GM06990 (cell line): ENCODE results near the gene WDR13.

Experiments
- DNase-seq: peaks from one replicate; pipeline ENCODE4 v3.0.0-alpha.2; 2011; ENCODE audit not compliant: insufficient read length; ENCODE audit errors: extremely low read depth
- H3K27me3 ChIP-seq: replicated peaks from 2 replicates; pipeline ENCODE4 v1.6.0; 2011; ENCODE audit warnings: low read length; ENCODE audit not compliant: control insufficient read depth, insufficient read depth
- H3K36me3 ChIP-seq: 2 replicates; pipeline ENCODE4 v1.5.1; 2011; ENCODE audit warnings: low read length; ENCODE audit not compliant: control insufficient read depth, insufficient read depth
- H3K4me3 ChIP-seq: replicated peaks from 2 replicates; pipeline ENCODE4 v1.5.1; 2011; ENCODE audit warnings: low read depth, mild to moderate bottlenecking, control low read depth, low read length
- CTCF ChIP-seq: IDR thresholded peaks from 2 replicates; pipeline ENCODE4 v1.5.1; 2011; ENCODE audit warnings: low read length, control low read depth, mild to moderate bottlenecking, inconsistent platforms; ENCODE audit not compliant: insufficient read depth, poor library complexity, severe bottlenecking

Gene WDR13

DNA sequence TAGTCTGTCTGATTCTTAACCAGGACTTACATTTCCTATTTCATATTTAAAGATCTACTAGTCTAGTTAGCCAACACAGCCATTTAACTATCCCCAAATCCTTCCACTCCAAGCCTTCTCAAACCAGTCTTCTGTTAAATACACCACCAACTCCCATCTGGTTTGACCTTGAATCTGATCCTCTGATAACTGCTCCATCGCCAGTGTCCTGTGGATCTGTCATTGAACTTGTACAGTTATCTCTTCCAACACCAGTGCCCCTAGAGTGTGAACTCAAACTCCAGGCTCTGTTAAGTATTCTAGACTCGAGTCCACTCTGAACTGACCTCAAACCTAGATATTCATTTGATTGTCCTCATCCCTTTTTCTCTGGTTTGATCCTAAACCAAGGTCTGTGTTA is 14.4 kb downstream of the WDR13 start:
- Histone ChIP-seq H3K36me3 (no peaks in the 10 kb centered on the region), H3K27me3 (no peaks in the 10 kb centered on the region), H3K4me3 (no peak overlapping the region)
- no peak for DNase-seq
- no peak for TF ChIP-seq CTCF

DNA sequence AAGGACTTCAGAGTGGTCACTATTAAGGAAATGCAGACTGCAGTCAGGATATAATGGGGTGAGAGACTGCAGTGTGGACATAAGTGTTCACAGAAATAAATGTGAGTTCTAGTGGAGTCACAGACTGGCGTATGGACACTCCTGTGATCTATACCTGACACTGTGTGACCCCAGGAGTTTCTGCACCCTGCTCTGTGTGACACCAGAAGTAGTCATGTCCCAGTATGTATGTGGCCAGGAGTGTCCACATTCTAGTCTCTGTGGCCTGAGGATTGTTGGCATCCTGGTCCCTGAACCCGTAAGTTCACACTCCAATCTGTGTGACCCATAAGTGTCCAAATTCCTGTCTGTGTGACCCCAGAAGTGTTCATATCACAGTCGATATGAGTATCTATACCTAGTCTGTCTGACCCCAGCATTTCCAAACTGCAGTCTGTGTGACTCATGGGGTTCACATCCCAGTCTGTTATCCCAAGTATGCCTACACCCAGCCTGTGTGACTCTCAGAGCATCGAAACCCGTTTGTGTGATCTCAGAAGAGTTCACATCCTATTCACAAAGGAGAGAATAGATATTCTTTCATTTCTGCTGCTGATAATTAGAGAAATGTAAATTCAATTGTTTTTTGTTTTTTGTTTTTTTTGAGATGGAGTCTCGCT is 16.3 kb downstream of the WDR13 start:
- DNase-seq = no peak
- Histone ChIP-seq H3K36me3 (no peaks in the 10 kb centered on the region), H3K27me3 (no peaks in the 10 kb centered on the region), H3K4me3 (no peak overlapping the region)
- no peak for TF ChIP-seq CTCF

GRCh38 chrX:48616576-48616975 is 19.3 kb downstream of the WDR13 start:
- H3K36me3 ChIP-seq = no peaks in the 10 kb centered on the region
- no peak for DNase-seq
- no peaks in the 10 kb centered on the region for H3K27me3 ChIP-seq
- no peak overlapping the region for H3K4me3 ChIP-seq
- no peak for TF ChIP-seq CTCF

- Histone ChIP-seq H3K36me3 (no peaks in the 10 kb centered on the region), H3K4me3 (no peak overlapping the region), H3K27me3 (no peaks in the 10 kb centered on the region)
- TF ChIP-seq CTCF = no peak
- no peak for DNase-seq
Observed at GRCh38 chrX:48617542-48618340, 20.4 kb downstream of the WDR13 start.

- DNase-seq = no peak
- no peaks in the 10 kb centered on the region for H3K36me3 ChIP-seq
- H3K4me3 ChIP-seq = no peak overlapping the region
- no peak for TF ChIP-seq CTCF
- no peaks in the 10 kb centered on the region for H3K27me3 ChIP-seq
Observed at GRCh38 chrX:48626401-48627298, 29.4 kb downstream of the WDR13 start.
